Activated naive CD4-positive, alpha-beta T cell treated with Interleukin-2 at 50 U/mL for 16 hours (primary cell): ENCODE data around the gene ASTN2.
"Not testable (repeated sequence)": the region's sequence is repeated elsewhere in the genome, so short reads cannot be mapped to it uniquely, and the experiment has no call there.

ENCODE experiments used
- DNase-seq: peaks from one replicate; pipeline ENCODE4 v3.0.0-alpha.2; 2020

The ASTN2 gene

DNA sequence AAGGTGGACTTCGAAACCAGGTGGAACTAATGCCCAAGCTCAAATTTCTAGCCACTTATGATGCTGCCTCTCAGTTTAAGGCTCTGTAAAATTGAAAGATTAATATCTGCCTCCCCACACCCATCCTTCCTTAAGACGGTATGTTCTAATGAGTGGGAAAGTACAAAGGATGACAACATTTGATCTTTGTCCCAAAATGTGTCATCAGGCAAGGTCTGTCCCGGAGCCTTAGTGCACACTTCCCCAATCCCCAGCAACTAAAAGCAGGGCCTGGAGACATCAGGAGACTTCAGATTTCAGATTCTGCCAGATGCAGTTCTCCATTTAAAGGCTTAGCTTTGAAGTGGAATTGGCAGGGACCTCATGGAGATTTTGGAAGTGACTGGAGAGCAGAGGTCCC is 316.5 kb downstream of the ASTN2 start:
- no peak for DNase-seq

DNA sequence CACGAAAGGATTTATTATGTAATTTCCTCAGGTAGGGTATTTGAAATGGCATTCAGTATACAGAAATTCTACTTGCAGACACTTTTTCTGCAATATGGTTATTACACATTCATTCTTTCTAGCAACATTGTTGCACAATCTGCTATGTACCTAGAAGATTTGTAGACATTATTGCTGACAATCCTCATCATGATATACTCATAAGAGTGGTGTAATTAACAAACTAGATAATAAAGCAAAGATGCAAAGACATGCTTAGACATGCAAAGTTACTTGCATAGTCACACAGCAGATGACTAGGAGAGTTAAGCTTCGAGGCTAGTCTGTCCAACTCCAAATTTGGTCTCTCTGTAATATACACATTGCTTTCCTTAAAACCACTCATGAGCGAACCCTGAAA is 317.1 kb downstream of the ASTN2 start:
- DNase-seq: no peak

DNA sequence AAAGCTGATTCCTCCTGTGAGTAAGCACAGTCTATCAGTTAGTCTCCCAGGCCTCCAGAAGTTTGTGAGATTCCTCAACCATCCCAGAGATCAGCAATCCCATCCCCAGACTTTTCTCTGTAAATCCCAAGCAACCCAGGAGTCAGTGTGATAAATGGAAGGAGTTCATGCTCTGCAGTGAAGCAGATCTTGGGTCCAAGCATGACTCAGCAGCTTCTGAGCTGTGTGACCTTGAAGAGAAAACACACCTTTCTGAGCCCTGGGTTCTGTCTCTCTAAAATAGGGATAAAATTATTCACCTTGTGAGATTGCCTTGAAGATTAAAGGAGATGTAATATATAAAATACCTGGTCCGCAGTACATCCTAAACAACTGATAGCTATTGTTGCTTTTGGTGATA is 318.7 kb downstream of the ASTN2 start:
- DNase-seq: no peak

DNA sequence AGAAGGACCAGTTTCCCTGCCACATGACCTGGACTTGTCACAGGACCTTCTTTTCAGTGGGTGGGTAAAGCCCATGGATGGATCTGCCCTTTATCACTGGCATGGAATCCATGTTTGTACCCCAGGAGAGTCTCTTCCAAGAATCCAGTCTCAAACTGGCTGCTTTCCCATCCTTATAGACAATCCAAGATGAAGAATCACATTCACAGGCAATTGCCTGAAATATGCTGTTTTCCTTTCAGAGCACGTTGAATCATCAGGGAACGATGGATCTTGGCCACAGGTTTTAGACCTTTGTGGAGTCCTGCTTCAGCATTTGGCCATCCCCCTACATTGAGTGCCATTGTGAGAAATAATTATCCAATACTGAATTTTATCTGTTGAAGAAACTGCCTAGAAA is 319.8 kb downstream of the ASTN2 start:
- no peak for DNase-seq

DNA sequence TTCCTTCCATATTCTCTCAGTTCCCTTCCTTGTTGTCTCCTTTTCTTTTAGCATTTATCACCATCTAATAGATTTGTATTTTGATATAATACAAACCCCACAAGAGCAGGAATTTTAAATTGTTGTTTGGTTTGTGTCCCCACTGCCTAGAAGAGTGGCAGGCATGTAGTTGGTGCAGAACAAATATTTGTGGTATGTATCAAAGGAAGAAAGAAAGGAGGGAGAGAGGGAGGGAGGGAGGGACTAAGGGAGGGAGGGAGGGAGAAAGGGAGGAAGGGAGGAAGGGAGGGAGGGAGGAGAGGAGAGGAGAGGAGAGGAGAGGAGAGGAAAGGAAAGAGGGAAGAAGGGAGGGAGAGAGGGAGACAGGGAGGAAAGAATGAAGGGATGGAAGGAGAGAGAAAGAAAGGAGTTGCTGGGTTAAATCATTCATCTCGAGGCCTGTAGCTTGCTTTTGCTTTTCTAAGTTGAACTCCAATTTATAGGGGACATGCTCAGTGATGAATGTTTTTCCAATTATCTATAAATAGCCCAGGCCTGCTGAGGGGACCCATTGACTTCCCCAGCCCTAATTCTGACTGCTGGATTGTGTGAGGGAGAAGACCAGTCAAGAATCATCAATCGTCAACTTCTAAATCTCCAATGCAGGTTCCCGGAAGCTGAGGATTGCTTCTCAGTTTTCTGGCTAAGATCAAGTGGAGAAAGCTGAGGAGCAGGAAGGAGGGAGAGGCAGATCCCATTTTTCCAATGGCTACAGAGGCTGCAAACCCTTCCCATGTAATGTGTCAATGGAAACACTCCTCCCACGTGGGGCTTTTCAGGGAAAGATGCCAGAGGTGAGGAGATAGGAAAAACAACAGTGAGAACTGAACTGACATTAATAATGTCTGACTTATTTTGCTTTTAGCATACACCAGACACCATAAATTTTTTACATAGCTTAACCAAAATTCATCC is 320.7 kb downstream of the ASTN2 start:
- DNase-seq: no peak

DNA sequence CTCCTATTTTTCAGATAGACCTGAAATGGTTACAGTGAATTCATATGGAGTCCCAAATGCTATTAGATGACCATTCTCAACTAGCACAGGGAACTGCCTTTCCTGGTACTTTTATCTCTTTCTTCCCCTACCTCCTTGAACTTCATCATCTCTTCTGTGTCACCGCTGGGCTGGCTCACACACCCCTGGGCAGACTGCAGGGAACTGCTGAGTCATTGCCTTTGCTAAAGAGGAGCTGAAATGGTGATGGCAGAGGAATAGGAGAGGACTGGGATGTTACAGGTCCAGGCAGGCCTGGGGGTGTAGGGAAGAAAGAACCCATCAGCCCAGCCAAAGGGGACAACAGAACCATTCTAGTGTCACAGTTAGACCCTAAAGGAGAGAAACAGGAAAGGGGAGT is 322.3 kb downstream of the ASTN2 start:
- DNase-seq: no peak

DNA sequence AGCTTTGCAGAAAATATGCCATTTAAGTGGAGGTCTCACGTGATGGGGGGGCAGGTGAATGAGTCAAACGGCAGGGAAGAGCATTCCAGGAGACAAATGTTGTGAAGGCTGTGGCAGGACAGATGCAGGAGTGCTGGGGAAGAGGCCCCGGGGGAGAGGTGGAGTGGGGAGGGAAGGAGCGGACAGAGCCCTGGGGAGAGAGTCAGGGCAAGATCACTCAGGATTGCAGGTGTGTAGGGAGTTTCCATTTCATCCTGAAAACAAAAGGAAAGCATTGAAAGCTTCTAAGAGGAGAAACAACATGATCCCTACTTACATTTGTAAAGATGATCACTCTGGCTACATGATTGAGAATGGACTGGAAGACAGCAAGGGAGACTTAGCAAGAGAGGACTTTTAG is 323.3 kb downstream of the ASTN2 start:
- no peak for DNase-seq

DNA sequence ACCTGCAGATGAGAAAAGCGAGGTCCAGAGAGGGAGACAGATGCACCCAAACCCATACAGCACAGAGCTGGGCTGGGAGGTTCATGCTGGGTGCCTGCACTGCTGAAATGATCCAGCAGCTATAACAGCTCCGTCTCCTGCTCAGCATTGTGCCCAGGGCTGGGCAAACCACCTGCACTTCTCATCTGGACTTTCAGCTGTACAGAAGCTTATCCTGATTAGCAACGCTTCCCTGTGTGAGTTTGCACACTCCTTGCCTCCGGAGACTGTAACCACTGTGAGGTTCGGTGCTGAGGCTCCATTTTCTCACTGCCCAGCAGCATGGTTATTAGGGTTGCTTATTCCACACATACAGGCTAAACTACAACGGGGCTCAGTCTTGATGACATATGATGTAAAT is 326.1 kb downstream of the ASTN2 start:
- DNase-seq: no peak

DNA sequence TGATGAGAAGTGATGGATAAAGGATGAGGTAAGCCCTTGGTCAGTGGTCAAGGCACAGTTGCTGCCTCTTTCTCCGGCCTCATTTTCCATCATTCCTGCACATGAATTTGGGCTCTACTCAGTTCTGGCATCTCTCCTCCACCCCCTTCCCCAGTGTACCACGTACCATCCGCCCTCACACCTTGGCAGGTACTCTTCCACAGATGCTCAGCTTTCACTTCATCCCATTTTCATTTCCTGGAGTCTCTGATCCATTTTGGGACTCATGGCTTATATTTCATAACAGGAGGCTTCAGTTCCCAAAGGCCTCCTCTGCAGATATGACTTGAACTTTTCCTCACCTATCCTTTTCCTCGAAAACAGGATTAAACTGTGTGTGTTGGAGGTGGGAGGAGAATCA is 326.7 kb downstream of the ASTN2 start:
- DNase-seq: no peak

DNA sequence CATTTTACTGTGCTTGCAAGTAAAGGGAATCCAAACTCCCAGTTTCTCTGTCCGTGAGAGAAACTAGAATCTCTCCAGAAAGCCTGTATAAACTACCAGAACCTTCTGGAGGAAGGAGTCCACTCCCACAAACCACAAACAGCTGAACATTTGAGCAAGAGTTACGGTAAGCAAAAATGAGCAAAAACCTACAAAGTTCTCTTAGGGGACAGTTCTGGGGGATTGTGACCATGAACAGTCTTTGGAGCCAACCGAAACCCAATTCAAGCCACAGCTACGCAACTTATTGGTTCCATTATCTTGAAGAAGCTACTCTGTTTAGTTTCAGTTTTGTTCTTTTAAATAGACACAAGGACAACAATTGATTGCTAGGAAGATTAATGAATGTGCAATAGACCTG is 330.6 kb downstream of the ASTN2 start:
- DNase-seq: no peak

DNA sequence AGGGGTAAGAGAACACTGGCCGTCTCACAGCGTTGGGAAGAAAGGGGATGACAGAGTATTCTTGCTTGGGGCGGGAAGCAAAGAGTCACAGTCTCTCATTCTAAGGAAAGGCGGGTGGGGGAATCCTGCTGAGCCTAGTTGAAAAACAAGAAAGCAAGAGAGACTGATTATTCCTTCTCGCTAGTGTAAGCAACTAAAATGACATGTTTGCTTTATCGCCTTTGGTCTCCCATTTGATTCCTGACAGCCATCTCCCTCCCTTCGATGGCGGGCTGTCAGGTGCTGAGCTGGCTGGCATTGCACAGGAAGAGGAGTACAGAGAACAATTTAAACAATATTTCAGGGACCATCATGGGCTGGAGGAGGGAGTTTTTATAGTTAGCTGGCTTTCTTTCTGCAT is 331.3 kb downstream of the ASTN2 start:
- no peak for DNase-seq

DNA sequence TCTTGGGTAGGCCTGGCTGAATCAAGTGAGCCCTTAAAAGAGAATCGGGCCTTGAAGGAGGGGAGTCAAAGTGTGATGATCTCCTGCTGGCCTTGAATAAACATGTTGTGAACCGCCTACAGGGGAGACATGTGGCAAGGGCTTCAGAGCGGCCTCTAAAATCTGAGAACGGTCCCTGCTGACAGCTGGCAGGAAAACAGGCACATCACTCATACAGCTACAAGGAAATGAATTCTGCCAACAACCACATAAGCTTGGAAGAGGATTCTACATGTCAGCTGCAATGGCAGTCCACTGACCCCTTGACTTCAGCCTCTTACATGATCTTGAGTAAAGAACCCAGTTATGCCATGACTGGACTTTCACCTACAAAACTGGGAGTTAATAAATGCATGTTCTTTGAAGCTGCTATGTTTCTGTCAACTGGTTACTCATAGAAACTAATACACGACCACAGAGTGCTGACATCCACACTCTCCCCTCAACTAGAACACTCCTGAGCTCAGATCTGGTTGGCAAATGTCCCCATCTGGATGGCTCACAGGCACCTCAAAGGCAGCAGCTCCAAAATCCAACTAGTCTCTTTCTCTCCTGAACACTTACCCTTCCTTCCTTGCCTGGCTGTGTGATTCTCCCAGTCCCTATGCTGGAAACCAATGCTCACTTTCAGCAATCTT is 333.1 kb downstream of the ASTN2 start:
- DNase-seq: no peak

DNA sequence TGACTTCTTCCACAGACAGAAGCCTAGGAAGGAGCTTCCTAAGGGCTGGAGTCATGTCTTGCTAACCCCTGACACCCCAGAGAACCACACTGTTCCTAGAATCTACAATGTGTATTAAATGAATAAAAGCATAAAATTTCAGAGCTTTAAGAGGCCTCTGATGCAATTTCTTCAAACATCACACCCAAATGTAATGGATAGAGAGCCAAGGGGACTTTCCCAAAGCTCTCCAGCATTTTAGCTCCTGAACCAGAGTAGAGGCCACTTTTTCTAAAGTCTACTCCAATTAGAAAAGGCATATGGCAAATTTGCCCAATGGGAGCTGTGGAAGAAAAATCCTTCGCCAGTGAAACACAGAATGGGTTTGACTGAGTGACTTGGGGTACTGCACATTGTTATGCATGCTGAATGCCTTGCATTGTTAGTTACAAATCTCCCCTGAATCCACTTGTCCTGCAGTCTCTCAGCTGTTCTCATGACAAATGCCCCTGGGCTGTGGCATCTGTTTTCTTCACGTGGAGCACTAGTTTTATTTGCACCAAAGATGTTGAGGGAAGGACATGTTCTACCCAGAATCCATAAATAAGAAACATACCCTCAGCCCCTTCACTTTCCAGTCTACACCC is 334.0 kb downstream of the ASTN2 start:
- no peak for DNase-seq

DNA sequence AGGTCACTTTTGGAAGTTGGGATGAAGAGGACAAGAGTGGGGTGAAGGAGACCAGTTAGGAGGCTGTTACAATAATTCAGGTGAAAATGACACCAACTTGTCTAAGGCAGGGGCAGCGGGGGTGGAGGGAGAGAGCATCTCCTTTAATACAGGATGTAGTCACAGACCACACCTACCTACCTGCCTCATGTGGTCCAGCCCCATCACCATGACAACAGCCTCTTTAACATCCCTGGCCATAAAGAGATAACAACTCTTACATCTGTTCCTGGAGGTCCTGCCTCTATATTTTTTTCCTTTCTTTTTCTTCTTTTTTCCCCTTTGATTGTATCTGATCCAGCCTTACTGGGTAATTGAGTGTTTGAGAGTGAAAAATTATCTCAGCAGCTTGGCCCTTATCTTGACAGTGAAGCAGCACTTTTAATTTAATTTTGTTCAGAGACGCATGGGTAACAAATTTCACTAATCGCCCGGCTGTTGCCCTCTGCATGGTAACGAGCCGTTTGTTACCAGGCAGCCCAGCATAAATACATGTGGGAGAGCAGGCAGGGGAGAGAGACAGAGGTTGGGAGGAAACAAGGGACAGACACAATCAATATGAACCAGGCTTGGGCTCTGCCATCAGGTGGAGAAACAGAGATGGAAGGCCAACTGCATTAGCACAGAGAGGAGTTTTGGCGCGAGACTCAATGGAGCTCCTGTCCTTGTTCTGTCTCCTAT is 338.1 kb downstream of the ASTN2 start:
- no peak for DNase-seq

DNA sequence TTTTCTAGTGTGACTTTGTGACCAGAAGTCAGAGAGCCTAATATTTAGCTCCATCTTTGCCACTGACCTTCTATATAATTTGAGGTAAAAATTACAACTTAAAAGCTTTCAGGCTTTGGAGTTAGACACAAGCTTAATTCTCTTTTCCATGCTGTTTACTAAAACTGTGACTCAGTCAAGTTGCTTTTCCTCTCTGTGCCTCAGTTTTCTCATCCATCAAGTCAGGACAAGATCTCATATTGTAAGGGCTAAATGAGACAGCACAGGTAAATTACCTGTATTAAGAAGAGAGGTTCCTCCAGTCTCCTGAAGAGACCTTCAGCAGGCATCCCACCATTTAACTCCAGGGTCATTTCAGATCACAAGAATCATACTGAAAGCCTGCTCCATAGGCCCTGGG is 339.2 kb downstream of the ASTN2 start:
- DNase-seq: no peak

DNA sequence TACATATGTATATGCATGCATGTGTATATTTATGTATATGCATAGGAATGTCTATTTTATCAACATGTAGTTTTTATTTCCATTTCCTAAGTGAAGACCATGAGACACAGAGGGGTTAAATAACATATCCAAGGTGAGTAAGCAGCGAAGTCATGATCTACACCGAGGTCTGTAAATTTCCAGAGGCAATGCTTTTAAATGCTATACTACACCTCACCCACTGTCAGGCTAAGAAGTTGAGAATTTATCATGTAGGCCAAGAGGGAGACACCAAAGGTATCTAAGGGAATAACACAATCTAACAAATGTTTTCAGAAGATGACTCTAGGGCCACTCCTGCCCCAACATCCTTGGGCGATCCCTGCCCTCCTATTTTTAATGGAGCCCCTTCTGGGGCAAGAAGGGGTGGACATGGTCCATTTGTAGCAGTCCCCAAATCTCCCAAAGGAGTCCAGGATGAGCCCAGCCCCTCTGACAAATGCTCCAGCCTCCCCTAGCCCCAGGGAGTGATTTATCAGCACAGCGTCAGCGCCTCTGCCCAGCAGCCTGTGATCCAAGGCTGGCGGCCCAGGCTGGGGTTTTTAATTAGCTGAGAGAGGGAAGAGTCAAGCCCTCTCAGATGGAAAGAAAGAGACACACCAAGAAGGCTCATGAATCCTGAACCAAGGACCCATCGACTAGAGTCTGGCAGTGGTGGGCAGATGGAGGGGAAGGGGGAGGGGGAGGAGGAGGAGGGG is 339.9 kb downstream of the ASTN2 start:
- DNase-seq: no peak

DNA sequence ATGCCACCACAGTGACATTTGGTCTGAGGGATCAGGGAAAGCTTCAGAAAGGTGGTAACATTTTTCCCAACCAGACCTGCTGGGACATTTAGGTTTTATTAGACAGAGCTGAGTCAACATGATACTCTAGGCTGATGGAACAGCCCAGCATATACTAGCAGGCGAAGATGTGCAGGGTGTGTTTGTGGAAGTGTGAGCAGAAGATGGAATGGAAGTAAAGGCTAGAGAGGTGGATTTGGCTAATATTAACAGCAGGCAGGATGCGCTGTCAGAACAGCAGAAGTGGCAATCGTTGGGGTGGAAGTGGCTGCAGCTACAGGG is 340.6 kb downstream of the ASTN2 start:
- no peak for DNase-seq

DNA sequence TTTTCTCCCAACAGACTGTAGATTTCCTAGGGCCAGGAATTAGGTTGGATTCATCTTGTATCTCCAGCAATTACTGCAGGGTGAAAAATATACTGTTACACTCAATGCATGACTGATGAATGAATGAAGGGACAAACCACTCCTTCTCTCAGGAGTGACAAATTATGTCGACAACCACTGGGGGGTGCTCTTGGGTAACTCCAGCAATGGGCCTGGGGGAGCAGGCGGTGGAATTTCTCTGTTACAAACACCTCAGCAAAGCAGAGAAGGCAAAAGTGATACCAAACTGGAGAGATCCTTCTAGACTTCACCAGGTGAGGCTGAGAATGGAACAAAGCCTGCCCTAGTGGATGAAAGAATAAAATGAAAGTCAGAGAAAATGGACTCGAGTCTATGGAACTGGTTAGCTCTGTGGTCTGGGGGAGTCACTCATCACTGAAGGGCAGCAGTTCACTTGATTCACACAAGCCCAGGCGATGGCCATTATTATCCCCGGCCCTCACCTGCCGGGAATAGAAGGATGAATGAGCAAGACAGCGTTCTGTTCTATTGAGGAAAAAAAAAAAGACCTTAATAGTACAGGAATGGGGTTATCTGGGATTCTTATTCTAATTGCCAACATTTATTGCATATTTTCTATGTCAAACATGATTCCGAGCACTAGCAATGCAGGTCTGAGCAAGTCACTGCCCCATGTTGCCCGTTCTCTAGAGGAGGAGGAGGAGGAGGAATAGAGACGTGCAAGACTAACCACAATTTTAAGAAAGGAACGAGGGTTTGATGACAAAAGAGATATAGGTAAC is 341.1 kb downstream of the ASTN2 start:
- DNase-seq: no peak

DNA sequence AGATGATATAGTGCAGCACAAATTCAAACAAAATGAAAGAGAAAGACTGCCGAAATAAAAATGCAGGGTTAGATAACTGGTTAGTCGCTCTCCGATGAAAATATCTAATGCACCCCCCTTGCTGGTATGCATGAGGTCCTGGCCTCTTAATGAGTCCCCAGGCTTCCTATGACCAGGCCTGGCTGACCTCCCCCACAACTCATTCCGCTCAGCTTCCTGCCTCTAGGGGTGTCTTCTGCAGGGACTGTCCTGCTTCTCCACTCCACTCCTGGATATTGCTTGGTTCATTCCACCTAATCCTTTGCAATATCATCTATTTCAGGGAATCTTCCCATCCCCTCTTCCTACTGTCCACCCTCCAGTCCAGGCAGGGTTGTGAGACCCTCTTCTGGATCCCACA is 341.8 kb downstream of the ASTN2 start:
- DNase-seq: no peak

DNA sequence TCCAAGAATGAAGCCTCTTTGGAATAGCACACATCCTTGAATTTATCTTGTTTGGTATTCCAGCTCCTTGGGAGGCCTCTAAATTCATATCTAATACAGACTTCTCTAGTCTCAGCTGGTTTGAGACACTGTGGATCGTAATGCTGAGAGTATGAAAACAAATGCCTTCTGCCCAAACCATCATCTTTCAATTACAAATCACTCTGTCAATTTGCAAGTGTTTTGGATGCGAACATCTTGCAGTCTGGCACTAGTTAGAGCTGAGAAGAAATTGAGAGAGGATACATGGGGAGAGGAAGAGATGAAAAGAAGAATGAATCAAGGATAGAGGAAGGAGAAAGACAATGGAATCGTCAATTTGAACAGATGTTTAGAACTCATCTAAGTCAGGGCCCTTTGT is 342.6 kb downstream of the ASTN2 start:
- DNase-seq: no peak

DNA sequence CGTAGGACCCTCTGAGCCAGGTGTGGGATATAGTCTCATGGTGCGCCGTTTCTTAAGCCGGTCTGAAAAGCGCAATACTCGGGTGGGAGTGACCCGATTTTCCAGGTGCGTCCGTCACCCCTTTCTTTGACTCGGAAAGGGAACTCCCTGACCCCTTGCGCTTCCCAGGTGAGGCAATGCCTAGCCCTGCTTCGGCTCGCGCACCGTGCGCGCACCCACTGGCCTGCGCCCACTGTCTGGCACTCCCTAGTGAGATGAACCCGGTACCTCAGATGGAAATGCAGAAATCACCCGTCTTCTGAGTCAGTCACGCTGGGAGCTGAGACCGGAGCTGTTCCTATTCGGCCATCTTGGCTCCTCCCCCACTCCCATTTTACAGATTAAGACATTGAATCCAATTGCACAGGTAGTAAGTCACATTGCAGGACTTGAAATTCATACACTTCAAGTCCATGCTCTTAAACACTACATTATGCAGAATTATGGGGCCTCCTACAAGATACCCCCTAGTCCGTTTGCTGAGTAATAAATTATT is 343.1 kb downstream of the ASTN2 start:
- not testable (repeated sequence) for DNase-seq
